HG02970 (cell line): ENCODE data around the gene ZNF521.

Experiments
- ATAC-seq: cut with Tn5 transposase; IDR thresholded peaks from one replicate; pipeline ENCODE4 v1.9.1; 2021; ENCODE audit warnings: mild to moderate bottlenecking, moderate library complexity, moderate number of reproducible peaks; ENCODE audit not compliant: unreplicated experiment, low FRiP score

ZNF521 gene

GRCh38 chr18:25231327-25231691 lies 120.7 kb downstream of the ZNF521 start:
- no peak for ATAC-seq

- ATAC-seq = no peak
Observed at GRCh38 chr18:25230658-25231326, 121.2 kb downstream of the ZNF521 start.

GRCh38 chr18:25229920-25230319 lies 122.0 kb downstream of the ZNF521 start:
- no peak for ATAC-seq

GRCh38 chr18:25229081-25229480 lies 122.9 kb downstream of the ZNF521 start:
- no peak for ATAC-seq

GRCh38 chr18:25228410-25228809 lies 123.6 kb downstream of the ZNF521 start:
- no peak for ATAC-seq

GRCh38 chr18:25225151-25225550 lies 126.8 kb downstream of the ZNF521 start:
- no peak for ATAC-seq

GRCh38 chr18:25223899-25224886 lies 127.8 kb downstream of the ZNF521 start:
- no peak for ATAC-seq

GRCh38 chr18:25223211-25223610 lies 128.8 kb downstream of the ZNF521 start:
- no peak for ATAC-seq

- ATAC-seq = no peak
Observed at GRCh38 chr18:25222648-25223047, 129.3 kb downstream of the ZNF521 start.

- no peak for ATAC-seq
Observed at GRCh38 chr18:25210622-25211021, 141.3 kb downstream of the ZNF521 start.

- ATAC-seq = no peak
Observed at GRCh38 chr18:25192065-25192464, 159.9 kb downstream of the ZNF521 start.

GRCh38 chr18:25190472-25190871 lies 161.5 kb downstream of the ZNF521 start:
- no peak for ATAC-seq

GRCh38 chr18:25189391-25190185 lies 162.4 kb downstream of the ZNF521 start:
- ATAC-seq = no peak

GRCh38 chr18:25187521-25188192 lies 164.3 kb downstream of the ZNF521 start:
- no peak for ATAC-seq

- ATAC-seq = no peak
Observed at GRCh38 chr18:25186871-25187270, 165.1 kb downstream of the ZNF521 start.

- ATAC-seq = no peak
Observed at GRCh38 chr18:25181993-25182392, 170.0 kb downstream of the ZNF521 start.

- ATAC-seq = no peak
Observed at GRCh38 chr18:25181581-25181980, 170.4 kb downstream of the ZNF521 start.

- ATAC-seq = no peak
Observed at GRCh38 chr18:25180973-25181548, 170.9 kb downstream of the ZNF521 start.

GRCh38 chr18:25177631-25178030 lies 174.3 kb downstream of the ZNF521 start:
- no peak for ATAC-seq

- ATAC-seq = no peak
Observed at GRCh38 chr18:25176518-25177042, 175.4 kb downstream of the ZNF521 start.
